ENCODE measurements around the gene AURKA. TPM values are rescaled to one million over a fixed set of nuclear protein-coding genes. Genes with fewer than 3 reads are reported as not detected.

The AURKA gene
- total and polyA plus RNA-seq, 2 experiments from 2014 or later = 75.8 to 82.0 TPM

- Histone ChIP-seq H3K27ac (ENCODE audit: low read depth) (no peak overlapping the region), H2AFZ (peak overlapping the region; percentile 56; the same call in 1 of the 2 replicates), H3K4me1 (ENCODE audit: insufficient read depth) (peaks cover 14% of the 10 kb centered on the region), H3K36me3 (ENCODE audit: insufficient read depth) (no peaks in the 10 kb centered on the region), H3K9me2 (ENCODE audit: insufficient read depth) (no peaks in the 10 kb centered on the region), H3F3A (replicated peaks; ENCODE audit: low read depth) (no peaks in the 10 kb centered on the region), H4K20me1 (replicated peaks; ENCODE audit: insufficient read depth) (no peaks in the 10 kb centered on the region), H3K4me2 (peak overlapping the region; percentile 72), H3K79me2 (replicated peaks; ENCODE audit: insufficient read depth) (no peaks in the 10 kb centered on the region), H3K27me3 (ENCODE audit: insufficient read depth) (peaks cover 58% of the 10 kb centered on the region), H3K4me3 (peak overlapping the region; percentile 47)
- peak; percentile 84 for DNase-seq (ENCODE audit: low spot score)
- Mint-ChIP-seq H3K36me3 (ENCODE audit: low read depth) (peaks cover 8% of the 10 kb centered on the region; the same call in 2 of the 3 replicates), H3K4me1 (peaks cover 16% of the 10 kb centered on the region), H3K9me3 (peaks cover 34% of the 10 kb centered on the region), H3K4me3 (peak overlapping the region; percentile 59; the same call in 2 of the 3 replicates), H3K27me3 (ENCODE audit: insufficient read depth, low read depth, poor library complexity) (peaks cover 31% of the 10 kb centered on the region), H3K27ac (no peak overlapping the region)
- TF ChIP-seq JUNB (IDR thresholded peaks at IDR 0.05; ENCODE audit: unreplicated experiment) (no peak), CTCF (conservative IDR thresholded peaks at IDR 0.05; ENCODE audit: low read depth in 2 of 2) (peak; percentile 66 to 82)
- ATAC-seq = peak; percentile 99
Observed at GRCh38 chr20:56343861-56344381, 48.1 kb downstream of the AURKA start.

- H3K27me3 Mint-ChIP-seq (ENCODE audit: insufficient read depth, low read depth, poor library complexity) = peaks cover 28% of the 10 kb centered on the region
- TF ChIP-seq STAT1 (IDR thresholded peaks at IDR 0.05; ENCODE audit: unreplicated experiment) = no peak
- no peak for TF ChIP-seq EZH2 (IDR thresholded peaks at IDR 0.05; ENCODE audit: low read depth, unreplicated experiment)
- no peak for TF ChIP-seq ZNF331 (CRISPR knock-in tag; IDR thresholded peaks at IDR 0.05; ENCODE audit: low read depth)
- no peak for TF ChIP-seq JUNB (IDR thresholded peaks at IDR 0.05; ENCODE audit: unreplicated experiment)
- no peak for TF ChIP-seq ZNF114 (CRISPR knock-in tag; IDR thresholded peaks at IDR 0.05)
- TF ChIP-seq EZH2phosphoT487 (IDR thresholded peaks at IDR 0.05; ENCODE audit: unreplicated experiment) = no peak
- no peak for TF ChIP-seq CTCF (conservative IDR thresholded peaks at IDR 0.05; ENCODE audit: low read depth in 2 of 2)
- TF ChIP-seq REST (IDR thresholded peaks at IDR 0.05; ENCODE audit: unreplicated experiment) = no peak
- no peak for TF ChIP-seq ETS1 (IDR thresholded peaks at IDR 0.05)
- TF ChIP-seq POLR2AphosphoS5 (IDR thresholded peaks at IDR 0.05; ENCODE audit: low read depth) = no peak
- TF ChIP-seq CREB1 (CRISPR knock-in tag; IDR thresholded peaks at IDR 0.05; ENCODE audit: low read depth) = no peak
Observed at GRCh38 chr20:56342783-56343182, 49.2 kb downstream of the AURKA start.

More at GRCh38 chr20:56342783-56343182, 49.2 kb downstream of the AURKA start:
- Mint-ChIP-seq H3K27ac (no peak overlapping the region), H3K36me3 (ENCODE audit: low read depth) (peaks cover 10% of the 10 kb centered on the region; the same call in 2 of the 3 replicates), H3K9me3 (peaks cover 45% of the 10 kb centered on the region), H3K4me3 (no peak overlapping the region), H3K4me1 (peaks cover 5% of the 10 kb centered on the region; the same call in 2 of the 3 replicates)
- Histone ChIP-seq H3K4me3 (no peak overlapping the region), H2AFZ (no peak overlapping the region), H3K79me2 (replicated peaks; ENCODE audit: insufficient read depth) (no peaks in the 10 kb centered on the region), H3K27me3 (ENCODE audit: insufficient read depth) (peaks cover 49% of the 10 kb centered on the region), H3K36me3 (ENCODE audit: insufficient read depth) (no peaks in the 10 kb centered on the region), H3K4me2 (no peak overlapping the region), H3F3A (replicated peaks; ENCODE audit: low read depth) (no peaks in the 10 kb centered on the region), H3K27ac (ENCODE audit: low read depth) (no peak overlapping the region), H4K20me1 (replicated peaks; ENCODE audit: insufficient read depth) (no peaks in the 10 kb centered on the region), H3K9me2 (ENCODE audit: insufficient read depth) (no peaks in the 10 kb centered on the region), H3K4me1 (ENCODE audit: insufficient read depth) (peaks cover 4% of the 10 kb centered on the region; the same call in 1 of the 2 replicates)
- no peak for DNase-seq (ENCODE audit: low spot score)
- ATAC-seq = no peak
